K562 (cell line): ENCODE measurements around the gene NUP107. TPM values are rescaled to one million over a fixed set of nuclear protein-coding genes. Genes with fewer than 3 reads are reported as not detected.

Source experiments
- BMI1 ChIP-seq: fragments of 150-350 bp; IDR thresholded peaks from 2 replicates; pipeline ENCODE4 v1.6.1; 2014; ENCODE audit warnings: low read length
- BRD4 ChIP-seq: fragments of 200-600 bp; sonication (generic); IDR thresholded peaks from 2 replicates; pipeline ENCODE4 v1.6.1; 2017; ENCODE audit warnings: inconsistent platforms
- E2F8 ChIP-seq: fragments of 450-650 bp; IDR thresholded peaks from 2 replicates; pipeline ENCODE4 v1.7.1; 2018; ENCODE audit warnings: mild to moderate bottlenecking, low read depth; ENCODE audit not compliant: partially characterized antibody
- ESRRB ChIP-seq: fragments of 250-450 bp; sonication (Bioruptor Pico); IDR thresholded peaks from 2 replicates; pipeline ENCODE4 v1.5.0; 2020; ENCODE audit warnings: mild to moderate bottlenecking, moderate library complexity, borderline replicate concordance
- ETS2 ChIP-seq: IDR thresholded peaks from 2 replicates; pipeline ENCODE4 v1.6.1; 2016; ENCODE audit warnings: borderline replicate concordance, missing genetic modification characterization, mild to moderate bottlenecking, moderate library complexity, missing compliant biosample characterization; ENCODE audit not compliant: poor library complexity, severe bottlenecking
- HNRNPLL ChIP-seq: fragments of 200-400 bp; formaldehyde crosslinking; IDR thresholded peaks from 2 replicates; pipeline ENCODE4 v1.6.1; 2017; ENCODE audit warnings: low read length, low read depth, mild to moderate bottlenecking; ENCODE audit not compliant: poor library complexity, severe bottlenecking
- HSF4 ChIP-seq: fragments of 250-450 bp; sonication (Bioruptor Pico); IDR thresholded peaks from 2 replicates; pipeline ENCODE4 v2.1.2; 2022; ENCODE audit warnings: mild to moderate bottlenecking, moderate library complexity, borderline replicate concordance
- PPARD ChIP-seq: fragments of 250-450 bp; sonication (Bioruptor Pico); IDR thresholded peaks from 2 replicates; pipeline ENCODE4 v1.8.0; 2022; ENCODE audit warnings: inconsistent platforms, mild to moderate bottlenecking, moderate library complexity
- PURB ChIP-seq: sonication (generic); formaldehyde crosslinking; IDR thresholded peaks from 2 replicates; pipeline ENCODE4 v1.9.0; 2021; ENCODE audit warnings: low read depth, mild to moderate bottlenecking, missing genetic modification reagents
- SRSF1 ChIP-seq: fragments of 200-400 bp; formaldehyde crosslinking; IDR thresholded peaks from 2 replicates; pipeline ENCODE4 v1.6.1; 2017; ENCODE audit warnings: mild to moderate bottlenecking, low read depth, low read length, moderate library complexity
- TAF15 ChIP-seq: fragments of 200-400 bp; formaldehyde crosslinking; IDR thresholded peaks from 2 replicates; pipeline ENCODE4 v1.6.1; 2017; ENCODE audit warnings: mild to moderate bottlenecking, low read depth, low read length, moderate library complexity
- THRA ChIP-seq: fragments of 450-650 bp; IDR thresholded peaks from 2 replicates; pipeline ENCODE4 v1.6.1; 2017; ENCODE audit warnings: mild to moderate bottlenecking, moderate library complexity
- ZNF224 ChIP-seq: sonication (generic); formaldehyde crosslinking; IDR thresholded peaks from 2 replicates; pipeline ENCODE4 v1.8.0; 2022; ENCODE audit warnings: mild to moderate bottlenecking, missing genetic modification reagents
- ZNF589 ChIP-seq: fragments of 200-800 bp; sonication (Bioruptor generic); IDR thresholded peaks from 2 replicates; pipeline ENCODE4 v1.6.1; 2016; ENCODE audit warnings: low read depth, missing genetic modification characterization, missing compliant biosample characterization
- polyA plus RNA-seq, 8 experiments: library from polyadenylated mRNA; depleted of rRNA in 4 of 8; stranded (reverse) in 5 of 8; unstranded in 3 of 8; fragments of >200 nt; fragmentation: Nextera tagmentation in 2 of 8; fragmentation: Illumina TruSeq in 1 of 8; extraction: Ambion mirVana in 2 of 8; extraction: Trizol in 1 of 8; gene quantifications; 2 replicates each; pipeline versions ENCODE4 v1.2.1 to v1.2.3, GENCODE V29; 2011 to 2014; ENCODE audit warnings: inconsistent platforms in 1 of 8, missing spikeins in 1 of 8
- total RNA-seq, 7 experiments: library from RNA; depleted of rRNA in 6 of 7; stranded (reverse); fragments of >200 nt in 6 of 7; fragmentation: Illumina TruSeq in 2 of 7; extraction: Trizol in 2 of 7; gene quantifications; 2 replicates each; pipeline versions ENCODE4 v1.2.1 to v1.2.3, GENCODE V29; 2011 to 2021; ENCODE audit warnings: low replicate concordance in 1 of 7
- TF ChIP-seq, protein P1 (sequence below): fragments of 450-650 bp; formaldehyde crosslinking; IDR thresholded peaks from 2 replicates; pipeline ENCODE4 v1.4.0; 2022; ENCODE audit warnings: missing genetic modification characterization
- TF ChIP-seq, protein P2 (sequence below): sonication (generic); formaldehyde crosslinking; IDR thresholded peaks from 2 replicates; pipeline ENCODE4 v1.8.1; 2023; ENCODE audit warnings: mild to moderate bottlenecking, missing genetic modification reagents

Gene NUP107
- total and polyA plus RNA-seq, 9 of the 15 experiments (the other 6 are each of a cell fraction or from before 2014, with no cell fraction given): 129 to 277 (median 199) TPM

GRCh38 chr12:68745904-68746571 lies 59.3 kb downstream of the NUP107 start, which contains the start of gene SLC35E3 (continued):
- TF ChIP-seq THRA (no peak), E2F8 (peak; percentile 57), BMI1 (no peak), ESRRB (CRISPR knock-in tag) (no peak), SRSF1 (no peak), ETS2 (no peak), TAF15 (no peak), BRD4 (no peak), ZNF589 (CRISPR knock-in tag) (peak; percentile 68; the same call in 1 of the 2 replicates), PURB (no peak), HSF4 (CRISPR knock-in tag) (no peak), HNRNPLL (peak; percentile 14), ZNF224 (CRISPR knock-in tag) (no peak), PPARD (CRISPR knock-in tag) (no peak)
- TF ChIP-seq, protein P1, sequence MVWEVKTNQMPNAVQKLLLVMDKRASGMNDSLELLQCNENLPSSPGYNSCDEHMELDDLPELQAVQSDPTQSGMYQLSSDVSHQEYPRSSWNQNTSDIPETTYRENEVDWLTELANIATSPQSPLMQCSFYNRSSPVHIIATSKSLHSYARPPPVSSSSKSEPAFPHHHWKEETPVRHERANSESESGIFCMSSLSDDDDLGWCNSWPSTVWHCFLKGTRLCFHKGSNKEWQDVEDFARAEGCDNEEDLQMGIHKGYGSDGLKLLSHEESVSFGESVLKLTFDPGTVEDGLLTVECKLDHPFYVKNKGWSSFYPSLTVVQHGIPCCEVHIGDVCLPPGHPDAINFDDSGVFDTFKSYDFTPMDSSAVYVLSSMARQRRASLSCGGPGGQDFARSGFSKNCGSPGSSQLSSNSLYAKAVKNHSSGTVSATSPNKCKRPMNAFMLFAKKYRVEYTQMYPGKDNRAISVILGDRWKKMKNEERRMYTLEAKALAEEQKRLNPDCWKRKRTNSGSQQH (CRISPR knock-in tag): peak; percentile 59; the same call in 1 of the 2 replicates
- TF ChIP-seq, protein P2, sequence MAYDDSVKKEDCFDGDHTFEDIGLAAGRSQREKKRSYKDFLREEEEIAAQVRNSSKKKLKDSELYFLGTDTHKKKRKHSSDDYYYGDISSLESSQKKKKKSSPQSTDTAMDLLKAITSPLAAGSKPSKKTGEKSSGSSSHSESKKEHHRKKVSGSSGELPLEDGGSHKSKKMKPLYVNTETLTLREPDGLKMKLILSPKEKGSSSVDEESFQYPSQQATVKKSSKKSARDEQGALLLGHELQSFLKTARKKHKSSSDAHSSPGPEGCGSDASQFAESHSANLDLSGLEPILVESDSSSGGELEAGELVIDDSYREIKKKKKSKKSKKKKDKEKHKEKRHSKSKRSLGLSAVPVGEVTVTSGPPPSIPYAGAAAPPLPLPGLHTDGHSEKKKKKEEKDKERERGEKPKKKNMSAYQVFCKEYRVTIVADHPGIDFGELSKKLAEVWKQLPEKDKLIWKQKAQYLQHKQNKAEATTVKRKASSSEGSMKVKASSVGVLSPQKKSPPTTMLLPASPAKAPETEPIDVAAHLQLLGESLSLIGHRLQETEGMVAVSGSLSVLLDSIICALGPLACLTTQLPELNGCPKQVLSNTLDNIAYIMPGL (CRISPR knock-in tag): no peak
